Fibroblast of skin of left biceps (primary cell): Measurements from ENCODE around the gene RPS28.
"Not testable (repeated sequence)": the region's sequence is repeated elsewhere in the genome, so short reads cannot be mapped to it uniquely, and the experiment has no call there.

Source experiments
- DNase-seq, 2 experiments: peaks; one replicate each; pipeline ENCODE4 v3.0.0-alpha.2; 2013; ENCODE audit warnings: low read depth in 2 of 2

Gene RPS28

DNA sequence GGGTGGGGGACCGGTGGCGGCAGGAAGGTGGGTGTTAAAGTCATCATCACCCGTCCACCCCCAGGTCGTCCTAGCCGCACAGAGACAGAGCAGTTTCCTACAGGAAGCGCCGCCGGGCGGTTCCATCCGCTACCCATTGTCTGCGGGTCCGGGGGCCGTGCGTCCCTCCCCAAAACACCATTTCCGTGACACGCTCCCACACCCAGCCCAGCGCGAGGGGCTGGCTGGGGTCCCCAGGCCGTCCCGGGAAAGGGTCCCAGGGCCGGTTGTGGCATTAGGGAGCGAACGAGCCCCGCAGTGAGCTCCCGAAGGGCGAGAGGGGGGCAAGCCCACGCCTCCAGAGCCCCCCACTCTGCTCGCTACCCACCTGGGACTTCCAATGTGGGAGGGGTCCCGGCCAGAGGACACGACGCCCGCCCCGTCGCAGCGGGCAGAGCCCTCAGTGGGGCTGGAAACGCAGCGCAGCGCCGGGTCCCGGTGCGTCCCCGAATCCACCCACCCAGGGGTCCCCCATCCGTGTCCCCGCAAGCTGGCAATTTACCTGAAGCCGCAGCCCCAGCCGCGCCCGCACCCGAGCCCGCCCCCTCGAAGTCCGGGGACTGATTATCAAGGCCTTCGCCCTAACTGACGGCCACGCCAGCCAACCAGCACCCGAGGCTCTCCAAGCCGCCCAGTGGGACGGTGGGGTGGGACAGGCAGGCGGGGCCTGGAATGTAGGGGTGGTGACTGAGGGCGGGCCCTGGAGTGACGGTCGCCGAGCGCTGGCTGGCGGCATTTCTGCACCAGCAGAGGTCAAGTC lies 21.6 kb downstream of the RPS28 start, which contains the start of gene KANK3:
Gene KANK3, minus strand, starts transcription at position 579 of the 799 bp plus-strand sequence. CDS start 5,434 bp downstream, outside the sequence.
- DNase-seq = peak; percentile 71 to 79

DNA sequence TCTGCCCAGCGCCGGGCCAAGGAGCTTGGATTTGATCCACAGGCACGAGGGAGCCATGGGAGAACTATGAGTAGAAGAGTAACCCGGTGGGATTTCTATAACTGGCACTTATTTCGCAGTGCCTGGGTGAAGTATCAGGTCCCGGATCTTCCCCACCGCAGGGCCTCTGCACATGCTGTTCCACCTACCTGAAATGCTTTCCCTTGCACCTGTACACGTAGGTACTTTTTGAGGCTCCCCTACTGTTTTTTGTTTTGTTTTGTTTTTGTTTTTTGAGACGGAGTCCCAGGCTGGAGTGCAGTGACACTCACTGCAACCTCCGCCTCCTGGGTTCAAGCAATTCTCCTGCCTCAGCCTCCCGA lies 22.2 kb downstream of the RPS28 start:
- DNase-seq = no peak

DNA sequence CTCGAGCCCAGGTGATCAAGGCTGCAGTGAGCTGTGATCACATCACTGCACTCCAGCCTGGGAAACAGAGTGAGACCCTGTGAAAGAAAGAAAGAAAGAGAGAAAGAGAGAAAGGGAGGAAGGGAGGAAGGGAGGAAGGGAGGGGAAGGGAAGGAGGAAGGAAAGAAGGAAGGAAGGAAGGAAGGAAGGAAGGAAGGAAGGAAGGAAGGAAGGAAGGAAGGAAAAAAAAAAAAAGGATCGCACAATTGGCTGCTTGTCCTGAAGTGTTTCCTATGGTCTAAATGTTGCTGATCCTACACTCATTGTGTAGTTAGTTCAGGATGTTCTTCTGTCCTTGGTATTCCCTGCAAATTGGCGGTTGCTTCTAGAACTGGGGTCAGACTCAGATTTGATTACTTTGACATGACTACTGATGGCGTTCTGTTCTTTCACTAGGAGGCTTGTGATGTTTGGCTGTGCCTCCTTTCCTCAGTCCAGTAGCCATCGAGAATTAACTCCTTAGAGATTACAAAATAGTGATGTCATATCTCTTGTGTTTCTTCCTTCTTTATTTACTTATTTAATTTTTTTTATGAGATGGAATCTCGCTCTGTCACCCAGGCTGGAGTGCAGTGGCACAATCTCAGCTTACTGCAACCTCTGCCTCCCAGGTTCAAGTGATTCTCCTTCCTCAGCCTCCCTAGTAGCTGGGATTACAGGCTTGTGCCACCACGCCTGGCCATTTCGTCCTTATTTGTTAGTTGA lies 28.5 kb downstream of the RPS28 start:
- not testable (repeated sequence) for DNase-seq

DNA sequence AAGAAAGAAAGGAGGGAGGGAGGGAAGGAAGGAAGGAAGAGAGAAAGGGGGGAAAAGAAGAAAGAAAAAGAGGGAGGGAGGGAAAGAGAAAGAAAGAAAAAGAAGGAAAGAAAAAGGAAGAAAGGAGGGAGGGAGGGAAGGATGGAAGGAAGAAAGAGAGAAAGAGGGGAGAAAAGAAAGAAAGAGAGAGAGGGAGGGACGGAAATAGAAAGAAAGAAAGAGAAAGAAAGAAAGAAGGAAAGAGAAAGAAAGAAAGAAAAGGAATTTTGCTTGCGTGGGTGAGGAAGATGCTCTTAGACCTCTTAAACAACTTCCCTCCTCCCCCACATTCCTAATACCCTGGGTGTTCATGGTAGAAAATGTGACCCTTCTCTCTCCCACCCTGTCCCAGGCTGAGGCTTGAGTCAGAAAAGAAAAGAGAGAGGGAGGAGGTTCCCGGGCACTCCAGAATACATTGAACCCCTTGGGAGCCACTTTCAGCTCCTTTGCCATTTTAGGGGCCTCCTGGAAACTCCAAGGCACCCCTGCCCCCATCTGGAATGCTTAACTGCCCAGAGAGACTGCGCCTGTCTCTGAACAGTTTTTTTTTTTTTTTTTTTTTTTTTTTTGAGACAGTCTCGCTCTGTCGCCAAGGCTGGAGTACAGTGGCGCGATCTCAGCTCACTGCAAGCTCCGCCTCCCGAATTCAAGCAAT lies 31.0 kb downstream of the RPS28 start:
- DNase-seq = no peak

DNA sequence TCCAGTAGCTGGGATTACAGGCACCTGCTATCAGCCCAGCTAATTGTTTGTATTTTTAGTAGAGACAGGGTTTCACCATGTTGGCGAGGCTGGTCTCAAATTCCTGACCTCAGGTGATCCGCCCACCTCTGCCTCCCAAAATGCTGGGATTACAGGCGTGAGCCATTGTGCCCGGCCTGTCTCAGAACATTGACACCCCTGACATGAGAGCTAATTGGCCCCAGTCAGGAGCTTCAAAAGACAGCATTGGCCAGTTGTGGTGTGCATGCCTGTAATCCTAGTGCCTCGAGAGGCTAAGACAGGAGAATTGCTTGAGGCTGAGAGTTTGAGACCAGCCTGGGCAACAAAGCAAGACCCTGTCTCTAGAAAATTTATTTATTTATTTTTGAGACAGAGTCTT lies 31.5 kb downstream of the RPS28 start:
- DNase-seq = not testable (repeated sequence)

DNA sequence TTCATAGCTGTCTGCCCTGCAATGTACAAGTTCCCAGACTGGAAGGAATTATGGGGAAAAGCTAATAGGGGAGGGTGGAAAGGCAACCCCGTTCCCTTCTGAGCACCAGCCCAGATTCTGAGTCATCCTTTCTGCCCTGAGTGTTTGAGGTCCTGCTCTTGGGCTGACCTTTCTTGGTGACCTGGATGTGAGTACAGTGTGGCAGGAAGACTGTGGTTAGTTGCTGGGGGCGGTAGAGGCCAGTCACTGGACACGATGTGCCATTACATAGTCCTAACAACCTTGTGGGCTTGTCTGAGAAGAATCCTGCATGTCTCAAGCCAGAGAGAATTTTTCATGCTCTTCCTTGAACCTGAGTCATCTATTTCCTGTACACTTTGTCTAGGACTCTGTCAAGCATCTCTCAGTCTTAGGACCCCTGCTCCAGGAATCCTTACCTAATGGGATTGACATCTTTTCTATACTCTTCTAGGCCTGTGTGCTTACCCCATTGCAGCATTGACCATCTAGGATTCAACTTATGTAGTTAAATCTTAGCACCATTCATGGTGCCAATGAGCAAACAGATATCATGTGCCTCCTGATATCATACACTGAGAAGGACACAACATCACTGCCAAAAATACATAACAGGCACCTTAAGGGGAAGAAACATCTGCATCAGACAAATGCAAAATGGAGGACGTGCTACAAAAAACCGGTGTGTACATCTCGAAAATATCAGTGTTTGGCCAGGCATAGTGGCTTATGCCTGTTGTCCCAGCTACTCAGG lies 34.5 kb downstream of the RPS28 start:
- DNase-seq = no peak

DNA sequence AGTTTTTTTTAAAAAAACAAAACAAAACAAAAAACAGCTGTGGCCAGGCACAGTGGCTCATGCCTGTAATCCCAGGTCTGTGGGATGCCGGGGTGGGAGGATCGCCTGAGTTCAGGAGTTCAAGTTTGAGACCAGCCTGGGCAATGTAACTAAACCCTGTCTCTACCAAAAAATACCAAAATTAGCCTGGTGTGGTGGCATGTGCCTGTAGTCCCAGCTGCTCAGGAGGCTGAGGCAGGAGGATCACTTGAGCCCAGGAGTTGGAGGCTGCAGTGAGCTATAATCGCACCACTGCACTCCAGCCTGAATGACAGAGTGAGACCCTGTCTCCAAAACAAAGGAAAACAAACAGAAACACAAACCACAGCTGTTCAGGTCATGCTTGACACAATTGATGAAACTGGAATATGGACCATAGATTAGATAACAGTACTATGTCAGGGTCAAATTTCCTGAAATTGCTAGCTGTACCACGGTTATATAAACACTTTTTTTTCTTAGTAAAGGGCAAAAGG lies 35.8 kb downstream of the RPS28 start:
- no peak for DNase-seq

DNA sequence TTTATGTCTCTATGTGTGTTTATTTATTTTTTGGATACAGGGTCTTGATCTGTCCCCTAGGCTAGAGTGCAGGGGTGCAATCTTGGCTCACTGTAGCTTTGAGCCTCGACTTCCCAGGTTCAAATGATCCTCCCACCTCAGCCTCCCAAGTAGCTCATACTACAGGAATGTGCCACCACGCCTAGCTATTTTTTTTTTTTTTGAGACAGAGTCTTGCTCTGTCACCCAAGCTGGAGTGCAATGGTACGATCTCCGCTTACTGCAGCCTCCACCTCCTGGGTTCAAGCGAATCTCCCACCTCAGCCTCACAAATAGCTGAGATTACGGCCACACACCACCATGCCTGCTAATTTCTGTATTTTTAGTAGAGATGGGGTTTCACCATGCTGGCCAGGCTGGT lies 37.7 kb downstream of the RPS28 start:
- no peak for DNase-seq

DNA sequence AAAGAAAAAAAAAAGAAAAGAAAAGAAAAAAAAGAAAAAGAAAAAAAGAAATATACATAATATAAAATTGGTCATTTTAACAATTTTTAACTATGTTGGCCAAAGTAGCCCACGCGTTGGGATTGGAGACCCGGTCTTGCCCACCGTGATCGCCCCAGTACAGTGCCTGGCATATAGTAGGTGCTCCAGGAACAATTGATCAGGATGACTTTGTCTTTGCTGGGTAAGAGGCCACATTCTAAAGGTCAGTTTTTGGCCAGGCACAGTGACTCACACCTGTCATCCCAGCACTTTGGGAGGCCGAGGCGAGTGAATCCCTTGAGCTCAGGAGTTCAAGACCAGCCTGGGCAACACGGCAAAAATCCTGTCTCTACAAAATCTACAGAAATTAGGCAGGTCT lies 38.9 kb downstream of the RPS28 start:
- DNase-seq = no peak

DNA sequence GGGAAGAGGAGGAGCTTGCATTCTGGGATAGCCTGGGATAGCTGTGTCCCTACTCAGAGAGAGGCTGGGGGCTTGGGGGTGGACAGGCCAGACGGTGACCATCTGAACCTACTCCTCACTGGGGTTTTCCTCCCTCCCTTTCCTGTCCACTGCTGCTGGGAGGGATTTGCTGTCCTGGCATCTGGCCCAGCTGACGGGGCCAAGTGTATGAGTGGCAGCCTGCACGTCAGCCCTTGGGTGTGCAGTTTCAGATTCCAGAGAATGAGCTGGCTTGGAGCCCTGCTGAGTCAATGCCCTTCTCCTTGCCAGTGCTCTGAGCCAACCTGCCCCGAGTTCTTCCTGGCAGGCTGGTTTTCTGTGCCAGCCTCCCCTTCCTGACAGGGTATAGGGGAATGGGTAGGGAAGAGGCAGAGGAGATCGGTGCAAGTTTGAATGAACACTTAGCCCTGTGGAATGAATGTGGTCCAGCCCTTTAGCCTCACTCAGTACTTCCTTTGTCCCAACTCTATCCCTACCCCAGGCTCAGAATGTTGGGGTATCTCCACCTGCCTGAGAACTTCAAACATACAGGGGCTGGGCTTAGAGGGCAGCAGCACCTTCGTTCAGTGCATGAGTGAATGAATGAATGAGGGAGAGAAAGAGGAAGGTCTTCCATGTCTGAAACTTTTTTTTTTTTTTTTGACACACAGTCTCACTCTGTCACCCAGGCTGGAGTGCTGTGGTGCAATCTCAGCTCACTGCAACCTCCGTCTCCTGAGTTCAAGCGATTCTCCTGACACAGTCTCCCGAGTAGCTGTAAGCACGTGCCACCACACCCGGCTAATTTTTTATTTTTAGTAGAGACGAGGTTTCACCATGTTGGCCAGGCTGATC lies 40.9 kb downstream of the RPS28 start:
- peak; percentile 80 to 82 for DNase-seq

DNA sequence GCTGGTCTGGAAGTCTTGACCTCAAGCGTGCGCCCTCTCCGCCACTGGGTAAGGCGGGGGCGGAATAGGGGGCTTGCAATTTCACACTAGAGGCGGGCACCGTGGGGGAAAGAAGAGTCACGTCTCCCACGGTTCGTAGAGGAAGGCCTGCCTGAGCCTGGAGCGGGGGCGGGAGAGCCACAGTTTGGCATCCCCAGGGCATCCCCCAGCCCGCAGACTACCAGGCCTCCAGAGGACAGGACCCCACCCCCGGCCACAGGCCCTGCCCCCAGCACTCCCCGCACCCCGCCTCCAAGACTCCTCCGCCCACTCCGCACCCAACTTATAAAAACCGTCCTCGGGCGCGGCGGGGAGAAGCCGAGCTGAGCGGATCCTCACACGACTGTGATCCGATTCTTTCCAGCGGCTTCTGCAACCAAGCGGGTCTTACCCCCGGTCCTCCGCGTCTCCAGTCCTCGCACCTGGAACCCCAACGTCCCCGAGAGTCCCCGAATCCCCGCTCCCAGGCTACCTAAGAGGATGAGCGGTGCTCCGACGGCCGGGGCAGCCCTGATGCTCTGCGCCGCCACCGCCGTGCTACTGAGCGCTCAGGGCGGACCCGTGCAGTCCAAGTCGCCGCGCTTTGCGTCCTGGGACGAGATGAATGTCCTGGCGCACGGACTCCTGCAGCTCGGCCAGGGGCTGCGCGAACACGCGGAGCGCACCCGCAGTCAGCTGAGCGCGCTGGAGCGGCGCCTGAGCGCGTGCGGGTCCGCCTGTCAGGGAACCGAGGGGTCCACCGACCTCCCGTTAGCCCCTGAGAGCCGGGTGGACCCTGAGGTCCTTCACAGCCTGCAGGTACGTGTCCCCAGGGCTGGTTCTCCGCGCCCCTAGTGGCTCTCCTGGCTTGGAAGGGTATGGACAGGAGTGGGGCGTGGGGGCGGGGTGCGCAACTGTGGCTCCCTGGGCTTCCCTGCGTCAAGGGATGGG lies 42.8 kb downstream of the RPS28 start, which contains the start of gene ANGPTL4:
Gene ANGPTL4, plus strand, starts transcription at position 353 of the 969 bp plus-strand sequence. Its CDS starts 167 bp downstream, at position 520.
- DNase-seq = peak in 1 of 2 experiments; percentile 27

DNA sequence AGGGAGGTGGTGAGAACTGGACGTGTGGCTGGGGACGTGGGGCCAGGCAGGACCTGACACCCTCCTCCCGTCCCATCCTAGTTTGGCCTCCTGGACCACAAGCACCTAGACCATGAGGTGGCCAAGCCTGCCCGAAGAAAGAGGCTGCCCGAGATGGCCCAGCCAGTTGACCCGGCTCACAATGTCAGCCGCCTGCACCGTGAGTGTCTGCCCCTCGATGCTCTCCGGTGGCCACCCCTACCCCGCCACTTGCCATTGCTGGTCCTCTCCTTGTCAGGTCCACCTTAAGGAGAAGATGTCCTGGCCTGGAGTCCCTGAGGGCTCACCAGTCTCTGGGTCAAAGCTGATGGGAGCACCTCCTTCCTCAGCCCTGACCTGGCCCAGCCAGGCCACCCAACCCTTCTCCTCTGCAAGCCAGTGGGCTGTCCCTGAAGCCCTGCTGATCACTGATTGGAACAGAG lies 44.9 kb downstream of the RPS28 start:
- no peak for DNase-seq

DNA sequence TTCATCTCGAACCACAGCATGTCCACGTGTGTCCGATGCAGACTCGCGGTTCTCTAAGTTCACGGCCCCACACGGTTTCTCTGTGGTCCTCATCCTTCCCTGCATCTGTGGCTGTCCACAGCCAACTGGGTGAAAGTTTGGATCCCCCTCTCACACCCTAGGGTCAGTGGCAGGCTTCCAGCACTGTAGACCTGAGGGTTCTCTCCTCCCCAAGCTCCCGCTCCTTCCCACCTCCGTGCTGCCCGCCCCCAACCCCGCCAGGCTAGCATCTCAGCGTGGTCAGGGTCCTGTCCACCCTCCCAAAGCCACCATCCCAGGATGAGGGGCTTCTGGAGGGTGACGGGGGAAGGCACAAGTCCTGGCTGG lies 45.6 kb downstream of the RPS28 start:
- no peak for DNase-seq

DNA sequence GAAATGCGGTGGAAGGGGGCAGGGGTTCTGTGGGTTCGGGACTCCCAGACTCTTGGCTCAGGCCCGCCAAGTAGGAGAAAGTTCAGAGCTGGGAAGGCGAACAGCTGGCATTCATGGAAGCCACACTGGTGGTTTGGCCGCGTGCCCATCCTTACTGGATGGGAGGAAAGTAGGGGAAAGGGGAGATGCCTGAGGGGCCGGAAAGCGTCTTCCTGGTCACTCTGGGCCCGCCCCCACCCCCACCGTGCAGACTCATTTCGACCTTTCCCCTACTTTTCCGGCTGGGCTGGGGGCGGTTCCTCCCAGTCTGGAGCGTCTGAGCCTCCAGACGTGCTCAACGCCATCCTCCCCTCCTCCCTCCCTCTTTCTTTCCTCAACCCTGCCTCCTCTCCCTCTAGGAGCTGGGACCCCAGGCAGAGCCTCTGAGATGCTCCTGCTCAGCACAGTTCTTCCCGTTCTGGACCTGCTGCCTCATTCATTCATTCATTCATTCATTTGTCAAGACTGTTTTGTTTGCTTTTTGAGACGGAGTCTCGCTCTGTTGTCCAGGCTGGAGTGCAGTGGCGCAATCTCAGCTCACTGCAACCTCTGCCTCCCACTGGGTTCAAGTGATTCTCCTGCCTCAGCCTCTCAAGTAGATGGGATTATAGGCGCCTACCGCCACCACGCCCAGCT lies 46.2 kb downstream of the RPS28 start:
- peak; percentile 92 to 93 for DNase-seq

DNA sequence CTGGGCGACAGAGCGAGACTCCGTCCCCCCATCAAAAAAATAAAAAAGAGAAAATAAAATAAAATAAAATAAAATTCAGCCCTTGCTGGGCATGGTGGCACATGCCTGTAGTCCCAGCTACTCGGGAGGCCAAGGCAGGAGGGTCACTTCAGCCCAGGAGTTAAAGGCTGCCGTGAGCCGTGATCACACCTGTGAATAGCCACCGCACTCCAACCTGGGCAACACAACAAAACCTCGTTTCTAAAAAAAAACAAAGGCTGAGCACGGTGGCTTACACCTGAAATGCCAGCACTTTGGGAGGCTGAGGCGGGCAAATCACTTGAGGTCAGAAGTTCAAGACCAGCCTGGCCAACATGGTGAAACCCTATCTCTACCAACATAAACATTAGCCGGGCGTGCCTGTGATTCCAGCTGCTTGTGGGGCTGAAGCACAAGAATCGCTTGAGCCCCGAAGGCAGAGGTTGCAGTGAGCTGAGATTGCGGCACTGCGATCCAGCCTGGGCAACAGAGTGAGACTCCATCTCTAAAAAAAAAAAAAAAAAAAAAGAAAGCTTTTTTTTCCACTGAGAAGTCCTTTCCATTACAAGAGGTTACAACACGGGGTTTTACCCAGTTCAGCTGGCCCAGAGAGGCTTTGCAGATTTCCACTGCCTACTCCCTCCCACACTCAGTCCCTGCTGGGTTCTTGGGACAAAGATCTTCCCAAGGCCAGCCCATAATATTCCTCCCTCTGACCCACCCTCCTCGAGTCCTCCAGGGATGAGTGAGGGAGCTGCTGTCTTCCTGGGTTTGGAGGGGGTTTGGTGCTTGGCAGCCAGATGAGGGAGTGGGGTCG lies 49.1 kb downstream of the RPS28 start:
- no peak for DNase-seq

DNA sequence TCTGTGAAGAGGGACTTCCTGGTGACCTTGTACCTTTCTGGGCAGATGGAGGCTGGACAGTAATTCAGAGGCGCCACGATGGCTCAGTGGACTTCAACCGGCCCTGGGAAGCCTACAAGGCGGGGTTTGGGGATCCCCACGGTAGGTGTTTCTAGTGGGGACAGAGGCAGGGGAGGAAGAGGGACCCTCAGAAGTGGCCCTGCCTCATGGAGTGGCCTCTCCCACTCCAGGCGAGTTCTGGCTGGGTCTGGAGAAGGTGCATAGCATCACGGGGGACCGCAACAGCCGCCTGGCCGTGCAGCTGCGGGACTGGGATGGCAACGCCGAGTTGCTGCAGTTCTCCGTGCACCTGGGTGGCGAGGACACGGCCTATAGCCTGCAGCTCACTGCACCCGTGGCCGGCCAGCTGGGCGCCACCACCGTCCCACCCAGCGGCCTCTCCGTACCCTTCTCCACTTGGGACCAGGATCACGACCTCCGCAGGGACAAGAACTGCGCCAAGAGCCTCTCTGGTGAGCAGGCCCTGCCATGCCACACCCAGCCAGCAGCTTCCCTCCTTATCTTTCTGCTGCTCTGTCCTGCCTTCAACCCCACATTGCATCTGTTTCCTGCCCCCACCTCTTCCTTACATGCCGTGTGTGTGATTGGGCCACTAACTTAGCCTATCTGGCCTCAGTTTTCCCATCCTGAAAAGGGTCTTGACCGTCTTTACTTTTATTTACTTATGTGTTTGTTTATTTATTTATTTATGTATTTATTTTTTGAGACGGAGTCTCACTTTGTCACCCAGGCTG lies 49.9 kb downstream of the RPS28 start:
- no peak for DNase-seq
